ENCODE results near the gene TMEM86B. TPM values are rescaled to one million over a fixed set of nuclear protein-coding genes. Genes with fewer than 3 reads are reported as not detected.
"Not testable (repeated sequence)": the region's sequence is repeated elsewhere in the genome, so short reads cannot be mapped to it uniquely, and the experiment has no call there.

The TMEM86B gene
- total RNA-seq, 1 donor from 2014 or later = 8.3 TPM

DNA sequence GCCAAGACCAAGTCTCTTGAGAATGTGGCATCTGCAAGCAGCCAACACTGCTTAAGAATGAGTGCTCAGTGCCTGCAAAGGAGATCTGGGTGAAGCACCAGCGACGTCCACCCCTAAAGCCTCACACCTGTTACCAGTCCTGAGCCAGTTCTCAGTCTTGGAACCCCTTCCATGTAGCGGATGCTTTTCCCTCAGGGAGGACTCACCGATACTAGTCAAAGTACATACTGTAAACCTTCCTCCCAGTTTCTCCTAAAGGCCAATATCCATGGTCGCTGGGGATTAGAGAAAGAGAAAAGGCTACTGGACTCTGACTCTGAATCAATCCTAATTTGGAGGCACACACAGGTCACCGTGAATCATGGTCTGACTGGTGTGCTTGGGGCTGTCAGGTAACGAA, 15.0 kb downstream of the TMEM86B start:
- intact Hi-C loops (cut with micrococcal nuclease) = loop anchor here (5.0 kb wide), 1 partner anchor 204 kb away; no protein-coding TSS in a partner anchor
- peaks cover 17% of the 10 kb centered on the region for H3K4me1 Mint-ChIP-seq (ENCODE audit: low read depth)
- peaks cover 14% of the 10 kb centered on the region for H3K9me3 Mint-ChIP-seq
- no peaks in the 10 kb centered on the region for H3K36me3 Mint-ChIP-seq (ENCODE audit: low read depth)
- H3K4me3 Mint-ChIP-seq = no peak overlapping the region
- H3K27me3 Mint-ChIP-seq (ENCODE audit: insufficient read depth) = peaks cover 14% of the 10 kb centered on the region
- DNase-seq (ENCODE audit: low spot score) = no peak
- H3K27ac Mint-ChIP-seq = no peak overlapping the region

DNA sequence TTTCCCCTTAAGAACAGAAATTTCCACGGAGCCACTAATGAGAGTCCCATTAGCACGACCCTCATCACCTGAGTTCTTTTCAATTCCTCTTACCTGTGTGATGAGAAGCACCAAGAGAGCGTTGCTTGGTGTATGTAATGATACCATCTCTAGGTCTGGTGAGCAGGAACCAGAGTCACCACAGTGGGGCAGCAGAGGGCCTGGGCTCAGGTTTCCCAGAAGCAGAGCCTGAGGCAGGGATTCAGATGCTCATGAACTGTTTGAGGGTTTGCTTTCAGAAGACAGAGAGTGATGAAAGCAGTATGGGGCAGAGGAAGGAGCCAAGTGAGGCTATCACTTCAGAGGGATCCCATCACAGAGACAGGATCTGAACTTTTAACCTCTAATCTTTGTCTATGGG, 16.1 kb downstream of the TMEM86B start:
- H3K27me3 Mint-ChIP-seq (ENCODE audit: insufficient read depth) = peaks cover 14% of the 10 kb centered on the region
- intact Hi-C loops (cut with micrococcal nuclease) = loop anchor here (5.0 kb wide), 1 partner anchor 205 kb away; no protein-coding TSS in a partner anchor
- no peak overlapping the region for H3K4me3 Mint-ChIP-seq
- no peak overlapping the region for H3K27ac Mint-ChIP-seq
- H3K36me3 Mint-ChIP-seq (ENCODE audit: low read depth) = no peaks in the 10 kb centered on the region
- H3K9me3 Mint-ChIP-seq = peaks cover 14% of the 10 kb centered on the region
- peaks cover 17% of the 10 kb centered on the region for H3K4me1 Mint-ChIP-seq (ENCODE audit: low read depth)
- peak; percentile 15 for DNase-seq (ENCODE audit: low spot score)

GRCh38 chr19:55209693-55210472, 18.7 kb downstream of the TMEM86B start:
- intact Hi-C loops (cut with micrococcal nuclease) = loop anchor here (5.0 kb wide), 1 partner anchor 207 kb away; no protein-coding TSS in a partner anchor
- no peak overlapping the region for H3K27ac Mint-ChIP-seq
- no peaks in the 10 kb centered on the region for H3K36me3 Mint-ChIP-seq (ENCODE audit: low read depth)
- H3K4me1 Mint-ChIP-seq (ENCODE audit: low read depth) = peaks cover 11% of the 10 kb centered on the region
- H3K27me3 Mint-ChIP-seq (ENCODE audit: insufficient read depth) = peaks cover 10% of the 10 kb centered on the region
- H3K4me3 Mint-ChIP-seq = no peak overlapping the region
- DNase-seq (ENCODE audit: low spot score) = no peak
- H3K9me3 Mint-ChIP-seq = peaks cover 5% of the 10 kb centered on the region

GRCh38 chr19:55208880-55209692, 19.5 kb downstream of the TMEM86B start, which contains the start of gene PTPRH:
PTPRH (minus strand) TSS chr19:55209501; CDS start chr19:55209433, 68 bp downstream.
- DNase-seq (ENCODE audit: low spot score) = no peak
- no peak within 1 kb of the TSS for H3K4me3 Mint-ChIP-seq
- no peak within 1 kb of the TSS for H3K27ac Mint-ChIP-seq
- intact Hi-C loops (cut with micrococcal nuclease) = no loop called here
- H3K9me3 Mint-ChIP-seq = peaks cover 5% of the 10 kb centered on the region
- peaks cover 8% of the 10 kb centered on the region for H3K27me3 Mint-ChIP-seq (ENCODE audit: insufficient read depth)
- H3K36me3 Mint-ChIP-seq (ENCODE audit: low read depth) = no peaks in the 10 kb centered on the region
- H3K4me1 Mint-ChIP-seq (ENCODE audit: low read depth) = peaks cover 11% of the 10 kb centered on the region

DNA sequence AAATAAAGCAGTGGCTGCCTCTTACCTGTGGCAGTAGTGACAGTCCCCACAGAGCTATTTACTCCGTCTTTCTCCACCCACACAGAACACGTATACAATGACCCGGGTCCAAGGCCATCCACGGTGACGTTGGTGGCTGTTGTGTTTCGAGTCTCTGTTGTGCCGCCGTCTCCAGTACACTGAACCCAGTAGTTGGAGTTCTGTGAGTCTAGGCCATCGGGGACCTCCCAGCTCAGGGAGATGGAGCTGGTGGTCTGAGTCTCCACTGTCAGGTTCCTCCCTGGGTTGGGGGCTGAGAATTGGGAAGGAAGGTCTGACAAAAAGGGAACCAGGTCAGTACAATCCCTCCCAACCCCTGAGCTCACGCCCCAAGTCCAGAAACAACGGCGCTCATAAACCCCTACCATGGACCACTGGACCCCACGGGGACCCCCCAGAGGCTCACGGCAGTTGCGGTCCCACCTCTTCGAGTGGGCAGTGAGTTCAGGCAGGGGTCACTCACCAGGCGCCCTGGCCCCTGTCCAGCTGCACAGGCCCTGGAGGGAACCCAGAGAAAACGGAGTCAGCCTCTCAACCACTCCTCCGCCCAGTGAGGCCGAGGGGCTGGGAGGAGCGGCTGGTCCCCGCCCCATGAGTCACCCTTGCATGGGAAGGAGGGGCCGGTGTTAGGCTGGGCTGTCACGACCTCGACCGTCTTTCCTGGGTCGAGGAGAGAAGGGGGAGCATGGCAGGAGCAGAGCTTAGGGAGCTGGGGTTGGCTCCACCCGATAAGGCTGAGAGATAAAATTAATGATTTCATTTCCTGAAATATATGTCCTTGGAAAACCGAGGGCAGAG, 21.7 kb downstream of the TMEM86B start:
- H3K9me3 Mint-ChIP-seq = no peaks in the 10 kb centered on the region
- H3K36me3 Mint-ChIP-seq (ENCODE audit: low read depth) = no peaks in the 10 kb centered on the region
- H3K4me3 Mint-ChIP-seq = no peak overlapping the region

DNA sequence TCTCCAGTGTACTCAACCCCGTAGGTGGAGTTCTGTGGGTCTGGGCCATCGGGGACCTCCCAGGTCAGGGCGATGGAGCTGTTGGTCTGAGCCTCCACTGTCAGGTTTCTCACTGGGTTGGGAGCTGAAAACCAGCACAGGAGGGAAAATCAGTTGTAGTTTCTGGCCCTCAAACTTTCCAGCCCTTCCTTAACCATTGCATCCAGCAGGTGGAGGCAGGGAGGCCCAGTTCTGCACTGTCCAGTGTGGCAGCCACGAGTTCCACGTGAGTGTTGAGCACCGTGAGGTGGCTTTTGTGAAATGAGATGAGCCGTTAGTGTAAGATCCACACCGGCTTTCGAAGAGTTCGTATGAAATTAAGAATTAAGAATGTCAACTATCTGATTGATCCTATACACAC, 26.4 kb downstream of the TMEM86B start:
- H3K27me3 Mint-ChIP-seq (ENCODE audit: insufficient read depth); H3K36me3 Mint-ChIP-seq (ENCODE audit: low read depth); DNase-seq (ENCODE audit: low spot score); H3K4me1 Mint-ChIP-seq (ENCODE audit: low read depth); H3K4me3 Mint-ChIP-seq; H3K9me3 Mint-ChIP-seq; intact Hi-C loops (cut with micrococcal nuclease); H3K27ac Mint-ChIP-seq: not testable (repeated sequence)

More for the DNA sequence above, 21.7 kb downstream of the TMEM86B start:
- Mint-ChIP-seq H3K4me1 (ENCODE audit: low read depth) (peaks cover 11% of the 10 kb centered on the region), H3K27ac (peak overlapping the region; percentile 82), H3K27me3 (ENCODE audit: insufficient read depth) (peaks cover 8% of the 10 kb centered on the region)
- intact Hi-C loops (cut with micrococcal nuclease) = no loop called here
- no peak for DNase-seq (ENCODE audit: low spot score)

GRCh38 chr19:55199620-55200204, 28.9 kb downstream of the TMEM86B start:
- no peaks in the 10 kb centered on the region for H3K36me3 Mint-ChIP-seq (ENCODE audit: low read depth)
- no peak for DNase-seq (ENCODE audit: low spot score)
- no peak overlapping the region for H3K27ac Mint-ChIP-seq
- intact Hi-C loops (cut with micrococcal nuclease) = no loop called here
- no peak overlapping the region for H3K4me3 Mint-ChIP-seq
- no peaks in the 10 kb centered on the region for H3K9me3 Mint-ChIP-seq
- H3K27me3 Mint-ChIP-seq (ENCODE audit: insufficient read depth) = peaks cover 7% of the 10 kb centered on the region
- H3K4me1 Mint-ChIP-seq (ENCODE audit: low read depth) = no peaks in the 10 kb centered on the region

- intact Hi-C loops (cut with micrococcal nuclease) = no loop called here
- Mint-ChIP-seq H3K4me3 (no peak overlapping the region), H3K9me3 (no peaks in the 10 kb centered on the region), H3K27ac (no peak overlapping the region), H3K36me3 (ENCODE audit: low read depth) (no peaks in the 10 kb centered on the region), H3K4me1 (ENCODE audit: low read depth) (no peaks in the 10 kb centered on the region), H3K27me3 (ENCODE audit: insufficient read depth) (peaks cover 8% of the 10 kb centered on the region)
- DNase-seq (ENCODE audit: low spot score) = no peak
These were observed 29.9 kb downstream of the TMEM86B start for GRCh38 chr19:55198651-55199050.

GRCh38 chr19:55197528-55197927, 31.0 kb downstream of the TMEM86B start:
- no peak overlapping the region for H3K4me3 Mint-ChIP-seq
- peaks cover 8% of the 10 kb centered on the region for H3K27me3 Mint-ChIP-seq (ENCODE audit: insufficient read depth)
- no peaks in the 10 kb centered on the region for H3K4me1 Mint-ChIP-seq (ENCODE audit: low read depth)
- H3K9me3 Mint-ChIP-seq = no peaks in the 10 kb centered on the region
- no peaks in the 10 kb centered on the region for H3K36me3 Mint-ChIP-seq (ENCODE audit: low read depth)
- DNase-seq (ENCODE audit: low spot score) = no peak
- intact Hi-C loops (cut with micrococcal nuclease) = no loop called here
- H3K27ac Mint-ChIP-seq = no peak overlapping the region

DNA sequence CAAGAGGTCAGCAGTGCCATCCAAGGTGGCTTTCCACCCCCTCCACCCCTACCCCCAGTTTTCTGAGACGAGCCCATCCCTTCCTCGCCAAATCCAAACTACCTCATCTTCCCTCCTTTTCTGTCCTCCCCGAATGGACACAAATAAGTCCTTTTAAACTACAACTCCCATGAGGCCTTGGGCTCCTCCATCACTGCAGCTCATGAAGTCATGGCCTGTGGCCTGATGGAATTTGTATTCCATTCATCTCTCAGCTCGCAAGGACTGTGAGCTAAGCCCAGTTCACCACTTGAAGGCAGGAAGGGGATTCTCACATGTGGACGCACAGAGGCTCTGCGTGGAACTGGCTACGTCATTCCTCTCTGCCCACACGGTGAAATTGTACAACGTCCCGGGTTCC, 31.8 kb downstream of the TMEM86B start:
- no peaks in the 10 kb centered on the region for H3K36me3 Mint-ChIP-seq (ENCODE audit: low read depth)
- intact Hi-C loops (cut with micrococcal nuclease) = no loop called here
- no peak overlapping the region for H3K4me3 Mint-ChIP-seq
- H3K4me1 Mint-ChIP-seq (ENCODE audit: low read depth) = no peaks in the 10 kb centered on the region
- peaks cover 8% of the 10 kb centered on the region for H3K27me3 Mint-ChIP-seq (ENCODE audit: insufficient read depth)
- no peak for DNase-seq (ENCODE audit: low spot score)
- no peak overlapping the region for H3K27ac Mint-ChIP-seq
- H3K9me3 Mint-ChIP-seq = no peaks in the 10 kb centered on the region

GRCh38 chr19:55193481-55193880, 35.1 kb downstream of the TMEM86B start:
- H3K36me3 Mint-ChIP-seq (ENCODE audit: low read depth) = no peaks in the 10 kb centered on the region
- H3K4me1 Mint-ChIP-seq (ENCODE audit: low read depth) = peaks cover 11% of the 10 kb centered on the region
- intact Hi-C loops (cut with micrococcal nuclease) = no loop called here
- DNase-seq (ENCODE audit: low spot score) = no peak
- H3K4me3 Mint-ChIP-seq = no peak overlapping the region
- no peak overlapping the region for H3K27ac Mint-ChIP-seq
- H3K27me3 Mint-ChIP-seq (ENCODE audit: insufficient read depth) = peaks cover 2% of the 10 kb centered on the region
- no peaks in the 10 kb centered on the region for H3K9me3 Mint-ChIP-seq

- H3K36me3 Mint-ChIP-seq (ENCODE audit: low read depth) = no peaks in the 10 kb centered on the region
- DNase-seq (ENCODE audit: low spot score) = no peak
- H3K27me3 Mint-ChIP-seq (ENCODE audit: insufficient read depth) = no peaks in the 10 kb centered on the region
- intact Hi-C loops (cut with micrococcal nuclease) = no loop called here
- no peak overlapping the region for H3K4me3 Mint-ChIP-seq
- no peaks in the 10 kb centered on the region for H3K9me3 Mint-ChIP-seq
- H3K4me1 Mint-ChIP-seq (ENCODE audit: low read depth) = peaks cover 17% of the 10 kb centered on the region
- H3K27ac Mint-ChIP-seq = peak overlapping the region; percentile 51
These were observed 39.1 kb downstream of the TMEM86B start for GRCh38 chr19:55189403-55189835.

Measured in activated T-helper 1 cell treated with anti-CD3 and anti-CD28 coated beads, Interleukin-12 subunit alpha, Interleukin-12 subunit beta, Interleukin-2, Interleukin-4 antibody, amounts not matched to agents 30 ng/mL and 10 ng/mL and 1 ng/mL, durations not matched to agents 14 hours and 24 hours and 36 hours (primary cell).